K562 (cell line): ENCODE results near the gene ABHD10. TPM values are rescaled to one million over a fixed set of nuclear protein-coding genes. Genes with fewer than 3 reads are reported as not detected.

Experiments used
- CREM ChIP-seq: IDR thresholded peaks from 2 replicates; pipeline ENCODE4 v1.6.1; 2014; ENCODE audit warnings: antibody characterized with exemption, low read depth
- CXXC5 ChIP-seq: fragments of 250-450 bp; sonication (Bioruptor Pico); IDR thresholded peaks from 2 replicates; pipeline ENCODE4 v1.8.0; 2022; ENCODE audit warnings: inconsistent platforms, mild to moderate bottlenecking, moderate library complexity
- GMEB1 ChIP-seq: fragments of 250-450 bp; sonication (Bioruptor Pico); IDR thresholded peaks from 2 replicates; pipeline ENCODE4 v1.4.0; 2020; ENCODE audit warnings: mild to moderate bottlenecking
- HMBOX1 ChIP-seq: sonication (generic); IDR thresholded peaks from 2 replicates; pipeline ENCODE4 v1.6.1; 2016
- HMGN3 ChIP-seq: IDR thresholded peaks from 2 replicates; pipeline ENCODE4 v1.6.1; 2011; ENCODE audit warnings: borderline replicate concordance, low read depth, mild to moderate bottlenecking, mixed read lengths, low read length; ENCODE audit not compliant: insufficient read length; ENCODE audit errors: extremely low read depth
- MBD1 ChIP-seq: fragments of 250-450 bp; sonication (Bioruptor Pico); IDR thresholded peaks from 2 replicates; pipeline ENCODE4 v1.8.0; 2022; ENCODE audit warnings: inconsistent platforms
- MYC ChIP-seq, 2 experiments: fragments of 250-450 bp in 1 of 2; sonication (Bioruptor Pico) in 1 of 2; IDR thresholded peaks; 2 replicates each; pipeline versions ENCODE4 v1.5.1 to v1.6.1; 2012 to 2021; ENCODE audit warnings: low read depth in 2 of 2, borderline replicate concordance in 1 of 2, improper control_type of control experiment in 1 of 2, low read length in 1 of 2, mild to moderate bottlenecking in 1 of 2, moderate library complexity in 1 of 2
- NFRKB ChIP-seq: fragments of 450-650 bp; IDR thresholded peaks from 2 replicates; pipeline ENCODE4 v1.6.1; 2016; ENCODE audit warnings: low read depth
- PHF8 ChIP-seq: fragments of 200-600 bp; sonication (generic); IDR thresholded peaks from 2 replicates; pipeline ENCODE4 v1.6.1; 2012; ENCODE audit warnings: mixed run types, mild to moderate bottlenecking, inconsistent platforms, low read length, moderate library complexity, borderline replicate concordance
- POLR2A ChIP-seq: fragments of 450-650 bp; conservative IDR thresholded peaks from 2 replicates; pipeline ENCODE4 v1.6.1; 2016
- POLR2G ChIP-seq: fragments of 200-400 bp; formaldehyde crosslinking; IDR thresholded peaks from 2 replicates; pipeline ENCODE4 v1.6.1; 2017; ENCODE audit warnings: low read depth, mild to moderate bottlenecking, antibody characterized with exemption, low read length, moderate library complexity
- RBBP5 ChIP-seq: fragments of 200-600 bp; sonication (generic); IDR thresholded peaks from 2 replicates; pipeline ENCODE4 v1.6.1; 2012; ENCODE audit warnings: borderline replicate concordance, mild to moderate bottlenecking, low read length, control low read depth, inconsistent platforms; ENCODE audit not compliant: insufficient read depth, poor library complexity, severe bottlenecking
- SETDB1 ChIP-seq: IDR thresholded peaks from one replicate; pipeline ENCODE4 v1.6.1; 2012; ENCODE audit warnings: low read length, control low read depth, inconsistent platforms
- SNIP1 ChIP-seq: fragments of 450-650 bp; IDR thresholded peaks from 2 replicates; pipeline ENCODE4 v1.7.1; 2017; ENCODE audit warnings: low read depth, mild to moderate bottlenecking
- TEAD4 ChIP-seq, 2 experiments: sonication (generic) in 1 of 2; formaldehyde crosslinking in 1 of 2; IDR thresholded peaks; 2 replicates each; pipeline versions ENCODE4 v1.6.1 to v1.8.0; 2012 to 2022; ENCODE audit warnings: borderline replicate concordance in 1 of 2, inconsistent platforms in 1 of 2, low read length in 1 of 2, mild to moderate bottlenecking in 1 of 2, missing genetic modification reagents in 1 of 2
- YY1 ChIP-seq, 3 experiments: IDR thresholded peaks; 2 replicates each; pipeline ENCODE4 v1.6.1; 2011; ENCODE audit warnings: low read length in 2 of 3, mild to moderate bottlenecking in 2 of 3, moderate library complexity in 2 of 3, borderline replicate concordance in 1 of 3, control low read depth in 1 of 3, low read depth in 1 of 3; ENCODE audit not compliant: insufficient read depth in 3 of 3, insufficient replicate concordance in 2 of 3, control insufficient read depth in 1 of 3, insufficient read length in 1 of 3; ENCODE audit errors: extremely low read depth in 1 of 3
- ZBTB2 ChIP-seq: fragments of 450-650 bp; IDR thresholded peaks from 2 replicates; pipeline ENCODE4 v1.6.1; 2016; ENCODE audit warnings: antibody characterized with exemption
- ZNF124 ChIP-seq: sonication (generic); formaldehyde crosslinking; IDR thresholded peaks from 2 replicates; pipeline ENCODE4 v1.8.1; 2022; ENCODE audit warnings: missing genetic modification reagents
- ZNF24 ChIP-seq: fragments of 450-650 bp; IDR thresholded peaks from 2 replicates; pipeline ENCODE4 v1.6.1; 2016
- ZNF551 ChIP-seq: fragments of 250-450 bp; sonication (Bioruptor Pico); IDR thresholded peaks from 2 replicates; pipeline ENCODE4 v1.5.0; 2021; ENCODE audit warnings: mild to moderate bottlenecking, moderate library complexity
- polyA plus RNA-seq, 8 experiments: library from polyadenylated mRNA; depleted of rRNA in 4 of 8; stranded (reverse) in 5 of 8; unstranded in 3 of 8; fragments of >200 nt; fragmentation: Nextera tagmentation in 2 of 8; fragmentation: Illumina TruSeq in 1 of 8; extraction: Ambion mirVana in 2 of 8; extraction: Trizol in 1 of 8; gene quantifications; 2 replicates each; pipeline versions ENCODE4 v1.2.1 to v1.2.3, GENCODE V29; 2011 to 2014; ENCODE audit warnings: inconsistent platforms in 1 of 8, missing spikeins in 1 of 8
- total RNA-seq, 7 experiments: library from RNA; depleted of rRNA in 6 of 7; stranded (reverse); fragments of >200 nt in 6 of 7; fragmentation: Illumina TruSeq in 2 of 7; extraction: Trizol in 2 of 7; gene quantifications; 2 replicates each; pipeline versions ENCODE4 v1.2.1 to v1.2.3, GENCODE V29; 2011 to 2021; ENCODE audit warnings: low replicate concordance in 1 of 7

The ABHD10 gene
- total and polyA plus RNA-seq, 9 of the 15 experiments (the other 6 are each of a cell fraction or from before 2014, with no cell fraction given), result 6.1 to 29.5 (median 11.5) TPM

GRCh38 chr3:111978583-111979433, at the start of gene ABHD10 (continued):
- TF ChIP-seq ZBTB2 (peak; percentile 95), ZNF124 (CRISPR knock-in tag) (no peak), YY1 (IDR thresholded peaks at IDR 0.05; ENCODE audit: borderline replicate concordance in 1 of 3, control insufficient read depth in 1 of 3, extremely low read depth in 1 of 3, insufficient read depth in 3 of 3, insufficient read length in 1 of 3, insufficient replicate concordance in 2 of 3, low read depth in 1 of 3, low read length in 2 of 3) (peak; percentile 45 to 80 (median 79)), RBBP5 (peak; percentile 94), GMEB1 (peak; percentile 27; the same call in 1 of the 2 replicates), ZNF24 (peak; percentile 68; the same call in 1 of the 2 replicates), MBD1 (CRISPR knock-in tag) (0 out of 2 replicates have a peak, but pooled peaks have one; percentile 63), TEAD4 (IDR thresholded peaks at IDR 0.05; ENCODE audit: low read length) (no peak), TEAD4 (CRISPR knock-in tag; IDR thresholded peaks at IDR 0.05; ENCODE audit: borderline replicate concordance) (no peak), HMBOX1 (no peak), MYC (IDR thresholded peaks at IDR 0.05; ENCODE audit: low read depth, low read length) (peak; percentile 39; the same call in 1 of the 2 replicates), MYC (CRISPR knock-in tag; IDR thresholded peaks at IDR 0.05; ENCODE audit: borderline replicate concordance, low read depth) (no peak), POLR2G (peak; percentile 94), HMGN3 (peak; percentile 58), POLR2A (peak; percentile 88), CREM (peak; percentile 66), SETDB1 (no peak), NFRKB (peak; percentile 41; the same call in 1 of the 2 replicates), CXXC5 (CRISPR knock-in tag) (peak; percentile 79), PHF8 (peak; percentile 91), ZNF551 (CRISPR knock-in tag) (no peak), SNIP1 (no peak)
